ENCODE data around the gene LMOD2. TPM values are rescaled to one million over a fixed set of nuclear protein-coding genes. Genes with fewer than 3 reads are reported as not detected.

The LMOD2 gene
- total RNA-seq, 4 donors from 2014 or later: not detected

- H3K36me3 ChIP-seq: peaks cover 4 to 91% (median 6%) of the 10 kb centered on the region in 3 donors
- intact Hi-C loops (cut with DNase I): no loop called here
- 95 to 97% methylated on average over 3 of the region's 6 CpGs for WGBS, 2 donors
- no peaks in the 10 kb centered on the region for H3K4me1 ChIP-seq
- H3K27me3 ChIP-seq: no peaks in the 10 kb centered on the region
- no peak overlapping the region for H3K4me3 ChIP-seq
- H3K27ac ChIP-seq: no peak overlapping the region
- no peaks in the 10 kb centered on the region for H3K9me3 ChIP-seq
- no peak for DNase-seq
- TF ChIP-seq POLR2A (IDR thresholded peaks at IDR 0.05) (no peak), CTCF (IDR thresholded peaks at IDR 0.05) (no peak)
Measured at GRCh38 chr7:123692471-123692877, 36.8 kb downstream of the LMOD2 start.

GRCh38 chr7:123695944-123696677, 40.4 kb downstream of the LMOD2 start:
- Histone ChIP-seq H3K36me3 (peaks cover 4 to 90% (median 6%) of the 10 kb centered on the region in 3 donors), H3K27me3 (no peaks in the 10 kb centered on the region), H3K4me3 (no peak overlapping the region), H3K27ac (no peak overlapping the region), H3K4me1 (no peaks in the 10 kb centered on the region), H3K9me3 (no peaks in the 10 kb centered on the region)
- no peak for DNase-seq
- 89 to 91% methylated on average over 3 of the region's 3 CpGs for WGBS, 2 donors
- TF ChIP-seq POLR2A (IDR thresholded peaks at IDR 0.05): no peak
- TF ChIP-seq CTCF (IDR thresholded peaks at IDR 0.05): no peak
- intact Hi-C loops (cut with DNase I): no loop called here

GRCh38 chr7:123705211-123705901, 49.7 kb downstream of the LMOD2 start:
- TF ChIP-seq POLR2A (IDR thresholded peaks at IDR 0.05) (no peak), CTCF (IDR thresholded peaks at IDR 0.05) (no peak)
- Histone ChIP-seq H3K9me3 (no peaks in the 10 kb centered on the region), H3K27ac (no peak overlapping the region), H3K27me3 (no peaks in the 10 kb centered on the region), H3K4me3 (no peak overlapping the region), H3K4me1 (no peaks in the 10 kb centered on the region), H3K36me3 (peaks cover 10 to 83% (median 15%) of the 10 kb centered on the region in 3 donors)
- no peak for DNase-seq
- WGBS, 2 donors: 81 to 91% methylated on average over 1 of the region's 1 CpG
- intact Hi-C loops (cut with DNase I): no loop called here

GRCh38 chr7:123709525-123709924, 53.9 kb downstream of the LMOD2 start:
- 59 to 66% methylated on average over 2 of the region's 2 CpGs for WGBS, 2 donors
- Histone ChIP-seq H3K27ac (no peak overlapping the region), H3K27me3 (no peaks in the 10 kb centered on the region), H3K9me3 (no peaks in the 10 kb centered on the region), H3K4me3 (no peak overlapping the region), H3K36me3 (peaks cover 7 to 46% (median 10%) of the 10 kb centered on the region in 3 donors), H3K4me1 (peaks cover 0 to 9% (median 0%) of the 10 kb centered on the region in 3 donors)
- intact Hi-C loops (cut with DNase I): no loop called here
- TF ChIP-seq POLR2A (IDR thresholded peaks at IDR 0.05) (no peak), CTCF (IDR thresholded peaks at IDR 0.05) (no peak)
- no peak for DNase-seq

GRCh38 chr7:123710683-123711082, 55.0 kb downstream of the LMOD2 start:
- Histone ChIP-seq H3K9me3 (no peaks in the 10 kb centered on the region), H3K4me3 (no peak overlapping the region), H3K36me3 (peaks cover 0 to 34% (median 10%) of the 10 kb centered on the region in 3 donors), H3K4me1 (peaks cover 0 to 15% (median 0%) of the 10 kb centered on the region in 3 donors), H3K27me3 (no peaks in the 10 kb centered on the region), H3K27ac (no peak overlapping the region)
- TF ChIP-seq POLR2A (IDR thresholded peaks at IDR 0.05) (no peak), CTCF (IDR thresholded peaks at IDR 0.05) (no peak)
- 77 to 92% methylated on average over 2 of the region's 2 CpGs for WGBS, 2 donors
- intact Hi-C loops (cut with DNase I): no loop called here
- no peak for DNase-seq

Measured in esophagus squamous epithelium (tissue), 5 donors.